Loucy (cell line): ENCODE data around the gene ARNT2.

Source experiments
- H2AFZ ChIP-seq: fragments of 200-600 bp; sonication (generic); 2 replicates; pipeline ENCODE4 v1.6.0; 2016; ENCODE audit warnings: antibody characterized with exemption, mild to moderate bottlenecking, low read length, moderate library complexity
- H3F3A ChIP-seq: fragments of 200-600 bp; 2 replicates; pipeline ENCODE4 v1.6.0; 2016; ENCODE audit warnings: antibody characterized with exemption, low read depth, mild to moderate bottlenecking
- H3K27me3 ChIP-seq: fragments of 200-600 bp; sonication (generic); 2 replicates; pipeline ENCODE4 v1.6.1; 2014; ENCODE audit warnings: low read length, mild to moderate bottlenecking; ENCODE audit not compliant: insufficient read depth, poor library complexity, severe bottlenecking
- H3K36me3 ChIP-seq: fragments of 200-600 bp; sonication (generic); 2 replicates; pipeline ENCODE4 v1.6.1; 2016; ENCODE audit warnings: low read length; ENCODE audit not compliant: insufficient read depth
- H3K4me1 ChIP-seq: fragments of 200-600 bp; sonication (generic); 2 replicates; pipeline ENCODE4 v1.5.1; 2014; ENCODE audit warnings: low read length, mild to moderate bottlenecking; ENCODE audit not compliant: insufficient read depth, poor library complexity, severe bottlenecking
- H3K4me2 ChIP-seq: fragments of 200-600 bp; sonication (generic); 2 replicates; pipeline ENCODE4 v1.6.0; 2014; ENCODE audit warnings: antibody characterized with exemption, low read length, low read depth, mild to moderate bottlenecking; ENCODE audit not compliant: poor library complexity, severe bottlenecking
- H3K4me3 ChIP-seq: fragments of 200-600 bp; sonication (generic); 2 replicates; pipeline ENCODE4 v1.5.1; 2014; ENCODE audit warnings: low read length, mild to moderate bottlenecking, mixed read lengths; ENCODE audit not compliant: poor library complexity, severe bottlenecking
- H3K79me2 ChIP-seq: fragments of 200-600 bp; sonication (generic); 2 replicates; pipeline ENCODE4 v1.6.1; 2014; ENCODE audit warnings: low read length; ENCODE audit not compliant: insufficient read depth
- H3K9ac ChIP-seq: fragments of 200-600 bp; sonication (generic); 2 replicates; pipeline ENCODE4 v1.6.0; 2014; ENCODE audit warnings: mild to moderate bottlenecking, low read depth, low read length, moderate library complexity; ENCODE audit not compliant: poor library complexity, severe bottlenecking
- H3K9me2 ChIP-seq: fragments of 200-600 bp; sonication (generic); replicated peaks from 2 replicates; pipeline ENCODE4 v1.6.1; 2016; ENCODE audit warnings: low read depth, low read length, mixed read lengths
- H3K9me3 ChIP-seq: fragments of 200-600 bp; sonication (generic); 2 replicates; pipeline ENCODE4 v1.6.1; 2014; ENCODE audit warnings: mild to moderate bottlenecking, antibody characterized with exemption, low read length, low read depth; ENCODE audit not compliant: insufficient read depth
- H4K20me1 ChIP-seq: fragments of 200-600 bp; sonication (generic); 2 replicates; pipeline ENCODE4 v1.6.0; 2014; ENCODE audit warnings: antibody characterized with exemption, low read length, mild to moderate bottlenecking; ENCODE audit not compliant: insufficient read depth, poor library complexity, severe bottlenecking
- CTCF ChIP-seq: fragments of 200-600 bp; sonication (generic); conservative IDR thresholded peaks from 2 replicates; pipeline ENCODE4 v1.5.1; 2014; ENCODE audit warnings: mild to moderate bottlenecking, antibody characterized with exemption, low read length
- EZH2phosphoT487 ChIP-seq: fragments of 200-600 bp; IDR thresholded peaks from 2 replicates; pipeline ENCODE4 v1.6.1; 2018; ENCODE audit warnings: antibody characterized with exemption, mild to moderate bottlenecking, moderate library complexity, borderline replicate concordance

ARNT2 gene

DNA sequence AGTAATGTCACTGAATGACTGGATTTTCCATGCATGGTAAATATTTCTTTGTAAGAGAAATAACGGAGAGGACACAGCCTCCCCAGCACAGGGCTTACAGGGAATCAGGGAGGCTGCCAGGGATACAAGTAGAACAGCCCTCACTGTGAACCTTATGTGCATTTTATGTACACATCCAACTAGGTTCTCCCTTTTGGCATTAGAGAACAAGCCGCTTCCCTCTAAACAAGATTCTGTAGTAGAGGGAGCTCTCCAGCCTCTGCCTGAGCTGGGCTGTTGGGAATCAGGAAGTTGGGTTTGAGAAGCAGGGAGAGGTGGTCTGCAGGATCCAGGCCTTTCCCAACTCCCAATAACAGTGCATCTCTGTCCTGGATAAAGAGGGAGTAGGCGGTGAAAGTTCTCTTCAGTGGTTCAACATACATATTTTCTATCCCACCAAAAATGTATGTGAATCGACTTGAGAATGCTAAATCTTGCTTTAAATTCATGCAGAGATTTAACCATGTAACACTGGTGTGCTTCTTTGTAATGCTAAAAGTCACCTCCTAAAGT lies 83.7 kb downstream of the ARNT2 start:
- Histone ChIP-seq H3K4me3 (no peak overlapping the region), H3K9me3 (no peaks in the 10 kb centered on the region), H4K20me1 (no peaks in the 10 kb centered on the region), H3K36me3 (no peaks in the 10 kb centered on the region), H3K4me2 (no peak overlapping the region), H2AFZ (no peak overlapping the region), H3K4me1 (no peaks in the 10 kb centered on the region), H3K9ac (no peak overlapping the region), H3K27me3 (no peaks in the 10 kb centered on the region), H3K9me2 (no peaks in the 10 kb centered on the region), H3F3A (no peaks in the 10 kb centered on the region), H3K79me2 (no peaks in the 10 kb centered on the region)
- TF ChIP-seq CTCF (no peak), EZH2phosphoT487 (no peak)

DNA sequence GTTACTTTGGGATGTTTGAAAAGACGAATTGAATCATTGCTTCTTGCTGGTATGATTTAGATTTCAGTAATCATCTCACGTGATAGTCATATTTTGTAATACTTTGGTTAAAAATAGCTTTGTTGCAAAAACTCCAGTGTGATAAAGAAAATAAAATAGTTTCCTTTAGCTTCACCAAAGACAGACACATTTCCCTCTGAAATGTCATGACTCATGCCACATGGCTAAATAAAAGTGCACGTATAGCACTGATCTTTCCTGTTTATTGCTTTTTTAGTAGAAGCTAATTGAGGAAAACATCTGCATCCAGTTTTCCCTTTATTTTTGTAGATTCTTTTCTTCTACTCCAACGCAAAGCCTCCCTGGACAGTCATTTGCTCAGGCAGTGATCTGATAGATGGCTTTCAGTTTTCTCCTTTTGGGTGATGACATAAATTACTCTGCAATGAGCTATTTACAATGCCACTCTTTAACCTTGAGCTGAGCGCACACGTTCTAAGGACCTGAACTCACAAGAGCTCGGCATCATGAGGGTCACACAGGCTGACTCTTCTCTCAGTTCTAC lies 84.9 kb downstream of the ARNT2 start:
- H3K9me3 ChIP-seq = no peaks in the 10 kb centered on the region
- no peaks in the 10 kb centered on the region for H3F3A ChIP-seq
- H3K4me3 ChIP-seq = no peak overlapping the region
- no peaks in the 10 kb centered on the region for H3K79me2 ChIP-seq
- no peak overlapping the region for H3K9ac ChIP-seq
- H2AFZ ChIP-seq = no peak overlapping the region
- H4K20me1 ChIP-seq = no peaks in the 10 kb centered on the region
- H3K27me3 ChIP-seq = no peaks in the 10 kb centered on the region
- no peaks in the 10 kb centered on the region for H3K36me3 ChIP-seq
- TF ChIP-seq CTCF (no peak), EZH2phosphoT487 (no peak)
- no peaks in the 10 kb centered on the region for H3K9me2 ChIP-seq
- H3K4me2 ChIP-seq = no peak overlapping the region
- no peaks in the 10 kb centered on the region for H3K4me1 ChIP-seq

GRCh38 chr15:80490431-80490990 lies 86.3 kb downstream of the ARNT2 start:
- no peaks in the 10 kb centered on the region for H4K20me1 ChIP-seq
- H3K79me2 ChIP-seq = no peaks in the 10 kb centered on the region
- TF ChIP-seq CTCF = no peak
- TF ChIP-seq EZH2phosphoT487 = no peak
- H3K36me3 ChIP-seq = no peaks in the 10 kb centered on the region
- H3K4me1 ChIP-seq = no peaks in the 10 kb centered on the region
- no peak overlapping the region for H3K4me2 ChIP-seq
- H3K9me2 ChIP-seq = no peaks in the 10 kb centered on the region
- no peak overlapping the region for H3K9ac ChIP-seq
- no peak overlapping the region for H2AFZ ChIP-seq
- H3K4me3 ChIP-seq = no peak overlapping the region
- no peaks in the 10 kb centered on the region for H3F3A ChIP-seq
- H3K27me3 ChIP-seq = no peaks in the 10 kb centered on the region
- no peaks in the 10 kb centered on the region for H3K9me3 ChIP-seq
